Lower leg skin (tissue), 4 donors: ENCODE data around the gene PREB. TPM values are rescaled to one million over a fixed set of nuclear protein-coding genes. Genes with fewer than 3 reads are reported as not detected.

Experiments
- DNase-seq, 2 donors: peaks; one replicate each; pipeline ENCODE4 v3.0.0-alpha.2; 2019; ENCODE audit warnings: low spot score in 2 of 2
- H3K4me3 ChIP-seq: fragments of 200-600 bp; sonication (generic); 2 replicates; pipeline ENCODE4 v1.5.1; 2017; ENCODE audit warnings: mild to moderate bottlenecking, low read depth; ENCODE audit not compliant: poor library complexity, severe bottlenecking
- CTCF ChIP-seq, 3 donors: fragments of 450-650 bp; IDR thresholded peaks; one replicate each; pipeline ENCODE4 v1.5.1; 2016; ENCODE audit warnings: antibody characterized with exemption in 3 of 3, mild to moderate bottlenecking in 3 of 3, moderate library complexity in 2 of 3
- POLR2A ChIP-seq, 2 donors: fragments of 450-650 bp; IDR thresholded peaks; one replicate each; pipeline ENCODE4 v1.6.1; 2016 to 2017; ENCODE audit warnings: antibody characterized with exemption in 2 of 2, mild to moderate bottlenecking in 1 of 2, moderate library complexity in 1 of 2
- WGBS, 2 donors: methylation state at CpG; one replicate each; pipeline ENCODE4 v1.1.5; 2018; 5-methylcytosine and 5-hydroxymethylcytosine counted together
- intact Hi-C: fragments of 100-400 bp; cut with DNase I; formaldehyde crosslinking; loops from one replicate; pipeline ENCODE4 v1.15.0; 2023; ENCODE audit warnings: low total_unique reads
- total RNA-seq, 4 donors: library from RNA; depleted of rRNA; stranded (reverse); fragments of >200 nt; gene quantifications; one replicate each; pipeline ENCODE4 v1.1.0, GENCODE V29; 2016

PREB gene
- total RNA-seq, 4 donors from 2014 or later: 41.2 to 76.5 (median 53.5) TPM

- WGBS, 2 donors: 86 to 88% methylated on average over 6 of the region's 6 CpGs
- no peak overlapping the region for H3K4me3 ChIP-seq
- intact Hi-C loops: no loop called here
- no peak for DNase-seq
- TF ChIP-seq CTCF (IDR thresholded peaks at IDR 0.05): no peak
- TF ChIP-seq POLR2A (IDR thresholded peaks at IDR 0.05): no peak
Observed at GRCh38 chr2:27093430-27094352, 40.7 kb downstream of the PREB start.

- intact Hi-C loops: no loop called here
- no peak for TF ChIP-seq POLR2A (IDR thresholded peaks at IDR 0.05)
- no peak for TF ChIP-seq CTCF (IDR thresholded peaks at IDR 0.05)
- no peak overlapping the region for H3K4me3 ChIP-seq
- WGBS, 2 donors: 86 to 87% methylated on average over 9 to 10 of the region's 10 CpGs
- no peak for DNase-seq
Observed at GRCh38 chr2:27092696-27093429, 41.6 kb downstream of the PREB start.

GRCh38 chr2:27091746-27092695, 42.4 kb downstream of the PREB start:
- no peak overlapping the region for H3K4me3 ChIP-seq
- DNase-seq: no peak
- TF ChIP-seq POLR2A (IDR thresholded peaks at IDR 0.05): no peak
- WGBS, 2 donors: 77 to 82% methylated on average over 25 of the region's 25 CpGs
- intact Hi-C loops: no loop called here

- H3K4me3 ChIP-seq: no peak overlapping the region
- WGBS, 2 donors: 88 to 90% methylated on average over 13 to 14 of the region's 14 CpGs
- TF ChIP-seq CTCF (IDR thresholded peaks at IDR 0.05) (no peak), POLR2A (IDR thresholded peaks at IDR 0.05) (no peak)
- intact Hi-C loops: no loop called here
- DNase-seq: no peak
Observed at GRCh38 chr2:27089111-27089954, 45.1 kb downstream of the PREB start.

- intact Hi-C loops: no loop called here
- 98% methylated on average over 6 of the region's 6 CpGs for WGBS, 2 donors
- TF ChIP-seq POLR2A (IDR thresholded peaks at IDR 0.05) (no peak), CTCF (IDR thresholded peaks at IDR 0.05) (no peak)
- no peak overlapping the region for H3K4me3 ChIP-seq
- no peak for DNase-seq
Observed at GRCh38 chr2:27088634-27089033, 45.8 kb downstream of the PREB start.
